Sigmoid colon (tissue), 3 donors: Measurements from ENCODE around the gene RAB7A.

Source experiments
- CTCF ChIP-seq, 4 experiments: fragments of 450-650 bp in 3 of 4; fragments of 200-600 bp in 1 of 4; IDR thresholded peaks; one replicate each; pipeline ENCODE4 v1.5.1; 2016 to 2019; ENCODE audit warnings: antibody characterized with exemption in 4 of 4, mild to moderate bottlenecking in 3 of 4, moderate library complexity in 2 of 4
- POLR2A ChIP-seq, 2 donors: fragments of 450-650 bp; IDR thresholded peaks; one replicate each; pipeline ENCODE4 v1.6.1; 2016; ENCODE audit warnings: antibody characterized with exemption in 2 of 2, mild to moderate bottlenecking in 2 of 2, moderate library complexity in 2 of 2

DNA sequence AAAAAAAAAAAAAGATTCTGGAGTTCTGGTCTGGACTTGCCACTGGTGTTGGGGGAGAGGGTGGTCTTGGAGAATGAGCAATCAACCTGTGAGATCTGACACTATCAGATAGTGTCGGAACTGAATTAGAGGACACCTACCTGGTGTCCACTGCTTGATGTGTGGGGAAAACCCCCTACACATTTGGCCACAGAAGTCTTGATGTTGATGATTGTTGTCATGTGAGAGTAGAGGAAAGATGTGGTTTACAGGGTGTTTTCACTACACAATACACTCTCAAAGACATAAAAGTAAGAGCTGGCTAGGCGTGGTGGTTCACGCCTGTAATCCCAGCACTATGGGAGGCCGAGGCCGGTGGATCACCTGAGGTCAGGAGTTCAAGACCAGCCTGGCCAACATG is 36.9 kb upstream of the RAB7A start:
- TF ChIP-seq CTCF (IDR thresholded peaks at IDR 0.05) (no peak), POLR2A (IDR thresholded peaks at IDR 0.05) (no peak)
